GM15510 (cell line): Measurements from ENCODE around the gene KCNK10.

Experiments
- POLR2A ChIP-seq: IDR thresholded peaks from 3 replicates; pipeline ENCODE4 v1.6.1; 2011; ENCODE audit warnings: borderline replicate concordance; ENCODE audit not compliant: insufficient read length; ENCODE audit errors: extremely low read depth

Gene KCNK10

DNA sequence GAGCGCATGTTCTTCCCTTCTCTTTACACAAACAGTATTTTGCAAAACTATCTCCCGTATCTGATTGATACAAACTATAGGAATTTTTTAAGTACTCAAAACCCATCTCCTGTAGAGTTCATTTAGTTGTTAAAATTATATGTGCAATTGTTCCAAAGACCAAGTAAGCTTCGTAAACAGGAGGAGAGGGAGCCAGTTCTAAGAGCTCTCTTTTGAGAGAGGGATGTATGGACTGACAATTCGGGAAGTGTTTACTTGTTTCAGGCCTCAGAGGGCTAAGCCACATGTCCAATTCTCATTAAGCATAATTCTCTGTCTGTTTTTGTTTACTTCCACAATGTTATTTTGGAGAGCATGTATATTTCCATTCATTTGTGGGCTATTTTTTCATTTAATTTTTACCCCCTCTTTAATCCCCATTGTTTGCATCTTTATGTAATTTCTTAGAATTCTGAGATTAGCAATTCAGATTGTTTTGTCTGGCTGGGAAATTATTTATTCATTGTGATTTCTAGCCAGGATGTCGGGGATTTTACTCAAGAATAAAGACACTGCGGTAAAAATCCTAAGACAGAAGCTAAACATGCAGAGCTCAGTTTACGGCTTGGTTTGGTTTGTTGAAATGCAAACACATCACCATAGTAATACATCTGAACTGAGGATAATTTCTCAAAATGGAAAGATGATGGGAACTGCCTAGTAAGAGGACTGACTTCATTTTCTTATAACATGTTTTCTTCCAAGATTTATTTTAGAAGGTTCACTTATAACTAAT is 126.8 kb downstream of the KCNK10 start:
- TF ChIP-seq POLR2A: no peak

GRCh38 chr14:88195676-88196075 is 127.4 kb downstream of the KCNK10 start:
- no peak for TF ChIP-seq POLR2A

DNA sequence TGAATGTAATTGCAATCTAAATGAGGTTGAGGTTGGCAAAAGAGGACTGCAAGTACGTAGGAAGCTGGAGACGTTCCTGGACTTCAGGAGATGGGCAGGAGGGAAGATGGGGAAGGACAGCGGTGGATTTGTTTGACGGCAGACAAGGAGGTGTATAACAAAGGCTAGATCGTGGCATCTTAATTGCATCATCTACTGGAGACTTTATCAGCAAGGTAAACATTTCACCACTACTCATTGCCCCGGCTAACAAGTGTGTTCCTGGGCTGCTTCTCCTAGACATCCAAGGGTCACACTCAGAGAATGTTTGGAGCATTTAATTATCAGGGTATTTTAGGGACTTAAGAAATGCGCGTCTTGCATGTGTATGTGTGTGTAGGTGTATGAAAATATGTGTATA is 128.5 kb downstream of the KCNK10 start:
- TF ChIP-seq POLR2A: no peak

DNA sequence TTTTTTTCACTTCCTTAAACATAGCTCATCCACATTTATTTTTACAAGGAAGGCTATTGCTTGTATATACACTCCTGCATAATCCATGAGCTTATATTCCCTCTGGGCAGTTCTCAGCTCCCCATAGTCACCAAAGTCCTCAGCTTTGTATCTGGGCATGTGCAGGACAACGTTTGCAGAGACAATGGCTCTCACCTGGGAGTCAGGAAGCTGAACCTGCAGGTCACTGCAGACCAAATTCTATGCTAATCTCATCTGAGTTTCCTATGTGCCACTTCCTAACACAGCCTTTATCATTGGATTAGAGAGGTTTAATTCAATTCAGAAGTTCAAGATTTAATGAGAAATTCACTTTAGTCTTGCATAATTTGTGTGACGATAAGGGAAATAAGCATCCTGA is 131.5 kb downstream of the KCNK10 start:
- no peak for TF ChIP-seq POLR2A

DNA sequence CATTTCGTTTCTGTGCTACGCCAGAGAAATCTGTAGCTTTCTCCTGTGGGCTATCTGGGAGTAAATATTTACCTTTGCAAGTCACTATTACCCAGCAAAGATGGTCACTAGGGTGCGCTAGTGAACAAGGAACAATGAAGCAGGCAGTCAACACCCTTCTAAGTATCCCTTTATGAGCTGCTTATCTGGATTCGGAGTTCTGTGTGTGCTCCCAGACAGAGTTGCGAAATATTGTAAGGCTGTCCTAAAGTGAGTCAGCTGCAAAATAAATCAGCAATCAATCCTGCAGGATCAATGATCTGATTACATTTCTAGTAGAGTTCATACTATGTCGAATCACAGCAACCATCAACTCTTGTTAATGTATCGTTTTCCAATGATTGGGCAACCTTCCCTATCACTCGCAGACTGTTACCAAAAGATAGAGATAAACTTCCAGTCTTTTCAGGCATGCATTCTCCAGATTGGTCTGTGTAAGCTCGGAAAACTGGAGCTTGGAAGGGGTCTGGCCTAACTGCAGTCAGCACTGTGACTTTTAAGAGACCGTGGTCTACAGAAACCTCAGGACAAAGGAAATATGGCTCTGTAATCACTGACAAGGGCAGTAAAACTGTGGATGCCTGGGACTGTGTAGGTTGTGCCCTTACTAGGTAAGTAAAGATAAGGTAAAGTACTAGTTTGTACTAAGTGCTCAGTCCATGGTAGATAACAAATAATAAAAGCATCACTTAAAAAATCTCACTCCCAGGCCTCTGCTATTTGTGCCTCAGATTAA is 133.5 kb downstream of the KCNK10 start:
- TF ChIP-seq POLR2A: no peak

DNA sequence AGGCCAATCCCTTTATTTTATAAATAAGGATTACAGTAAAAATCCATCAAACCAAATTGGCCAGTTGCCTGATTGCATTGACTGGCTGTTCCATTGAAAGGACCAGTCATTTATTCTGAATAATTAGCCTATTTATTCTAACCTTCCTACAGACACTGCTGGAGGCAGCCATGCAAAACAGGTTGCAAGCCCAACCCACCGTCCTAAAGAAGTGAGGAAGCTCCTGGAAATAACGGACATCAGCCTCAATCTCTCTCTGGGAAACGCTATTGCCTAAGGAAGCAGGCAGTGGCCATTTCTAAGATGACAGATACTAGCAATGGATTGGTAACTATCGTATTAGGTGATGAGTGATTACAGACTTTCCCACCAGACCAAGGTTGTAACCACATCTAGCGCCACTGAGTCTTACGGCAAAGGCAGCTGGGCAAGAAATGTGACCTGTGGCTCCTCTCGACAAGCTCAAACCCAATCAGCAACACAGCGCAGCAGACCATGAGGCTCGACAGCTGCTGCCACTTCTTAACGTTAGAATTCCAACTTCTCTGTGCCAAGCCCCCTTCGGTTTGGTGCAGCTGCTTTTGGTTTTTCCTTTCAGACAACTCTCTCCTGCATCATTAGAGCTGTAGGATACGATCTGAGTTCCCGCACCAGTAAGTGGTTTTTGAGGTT is 134.2 kb downstream of the KCNK10 start:
- no peak for TF ChIP-seq POLR2A

- no peak for TF ChIP-seq POLR2A
Measured at GRCh38 chr14:88185843-88186242, 137.2 kb downstream of the KCNK10 start.

DNA sequence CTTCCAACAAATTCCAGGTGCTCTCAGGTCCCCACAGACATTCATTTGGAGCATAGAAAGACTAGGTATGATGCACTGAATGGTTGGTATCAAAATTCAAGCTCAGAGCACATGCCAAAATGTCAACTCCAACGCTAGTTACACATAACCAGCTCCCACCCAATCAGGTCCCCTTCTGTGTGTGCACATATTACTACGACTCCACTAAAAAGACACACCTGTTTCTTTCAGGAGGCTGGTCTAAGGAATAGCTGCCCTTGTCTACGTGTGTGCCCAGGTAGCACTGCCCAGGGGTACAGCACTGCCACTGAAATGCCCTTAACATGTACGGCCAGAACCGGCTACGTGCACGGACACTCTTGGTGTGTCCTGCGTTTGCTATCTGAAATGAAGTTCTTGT is 138.1 kb downstream of the KCNK10 start:
- TF ChIP-seq POLR2A: no peak

DNA sequence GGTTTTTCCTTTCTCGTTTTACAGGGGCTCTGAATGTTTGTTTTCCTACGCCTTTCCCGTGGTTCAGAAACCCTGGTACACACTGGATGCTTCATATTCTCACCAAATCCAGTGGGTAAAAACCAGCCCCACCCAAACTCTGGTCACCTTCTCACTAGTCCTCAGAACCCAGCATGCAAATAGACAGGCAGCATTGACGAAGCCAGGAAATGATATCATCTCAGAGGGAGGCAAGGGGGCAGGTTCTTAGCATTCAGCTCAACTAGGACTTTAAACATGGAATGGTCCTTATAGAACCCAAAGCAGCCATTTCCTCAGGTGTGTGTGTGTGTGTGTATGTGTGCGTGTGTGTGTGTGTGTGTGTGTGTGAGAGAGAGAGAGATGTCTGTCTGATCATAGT is 142.0 kb downstream of the KCNK10 start:
- no peak for TF ChIP-seq POLR2A

- no peak for TF ChIP-seq POLR2A
Measured at GRCh38 chr14:88179716-88180115, 143.4 kb downstream of the KCNK10 start.

DNA sequence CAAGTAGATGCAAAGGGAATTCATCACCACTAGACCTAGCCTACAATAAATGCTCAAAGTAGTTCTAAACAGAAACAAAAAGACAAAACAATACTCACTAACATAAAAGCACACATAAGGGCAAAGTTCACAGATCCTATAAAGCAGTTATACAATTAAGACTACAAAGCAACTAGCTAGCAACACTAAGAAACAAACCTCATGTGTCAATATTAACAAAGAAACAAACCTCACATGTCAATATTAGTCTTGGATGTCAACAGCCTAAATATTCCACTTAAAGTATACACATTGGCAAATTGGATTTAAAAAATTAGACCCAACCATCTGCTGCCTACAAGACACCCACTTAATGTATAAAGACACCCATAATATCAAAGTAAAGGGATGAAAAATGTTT is 152.7 kb downstream of the KCNK10 start:
- TF ChIP-seq POLR2A: no peak

DNA sequence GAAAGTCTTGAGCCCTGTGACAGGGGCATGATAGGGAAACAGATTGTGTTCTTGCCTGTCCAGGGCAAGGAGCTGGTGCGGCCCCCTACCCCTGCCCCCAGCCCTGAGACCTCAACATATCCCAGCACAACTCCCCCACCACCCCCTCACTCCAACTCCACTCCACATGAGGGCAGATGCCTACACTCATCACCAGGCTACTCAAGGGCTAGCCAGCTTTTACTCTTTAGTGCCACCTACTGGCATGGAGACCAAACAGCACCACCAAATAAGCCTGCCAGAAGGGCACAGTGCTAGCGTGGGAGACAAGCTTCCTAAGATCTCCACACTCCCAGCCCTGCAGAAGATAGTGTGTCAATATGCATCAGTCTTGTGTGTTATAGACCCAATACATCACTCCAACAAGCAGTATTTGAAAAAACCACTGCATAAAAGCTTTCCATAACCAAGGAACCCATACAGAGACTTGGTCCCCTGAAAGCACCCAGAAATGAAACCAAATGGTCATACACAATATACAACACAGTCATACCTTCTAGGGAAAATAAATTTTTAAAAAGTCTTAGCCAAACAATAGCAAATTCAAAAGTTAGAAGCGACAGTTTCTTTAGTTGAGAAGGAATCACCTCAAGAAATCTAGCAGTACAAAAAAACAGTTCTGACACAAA is 154.4 kb downstream of the KCNK10 start:
- TF ChIP-seq POLR2A: no peak

DNA sequence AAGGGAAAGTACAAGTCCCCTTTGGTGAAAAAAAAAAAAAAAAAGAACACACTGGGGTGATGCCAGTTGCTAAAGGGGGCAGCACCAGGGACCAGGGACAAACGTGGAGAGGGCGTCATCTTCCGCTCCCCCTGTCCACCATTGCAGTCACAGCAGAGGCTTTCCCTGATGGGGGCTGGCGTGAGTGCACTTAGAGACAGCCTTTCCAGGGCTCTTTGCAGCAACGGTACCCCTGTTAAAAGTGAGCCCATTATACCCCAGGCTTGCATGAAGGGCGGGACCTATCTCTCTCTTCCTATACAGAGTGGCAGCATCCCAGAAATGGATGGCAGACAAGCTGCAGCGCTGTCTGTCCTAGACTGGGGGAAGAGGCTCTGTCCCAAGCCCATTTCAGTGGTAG is 155.0 kb downstream of the KCNK10 start:
- no peak for TF ChIP-seq POLR2A

DNA sequence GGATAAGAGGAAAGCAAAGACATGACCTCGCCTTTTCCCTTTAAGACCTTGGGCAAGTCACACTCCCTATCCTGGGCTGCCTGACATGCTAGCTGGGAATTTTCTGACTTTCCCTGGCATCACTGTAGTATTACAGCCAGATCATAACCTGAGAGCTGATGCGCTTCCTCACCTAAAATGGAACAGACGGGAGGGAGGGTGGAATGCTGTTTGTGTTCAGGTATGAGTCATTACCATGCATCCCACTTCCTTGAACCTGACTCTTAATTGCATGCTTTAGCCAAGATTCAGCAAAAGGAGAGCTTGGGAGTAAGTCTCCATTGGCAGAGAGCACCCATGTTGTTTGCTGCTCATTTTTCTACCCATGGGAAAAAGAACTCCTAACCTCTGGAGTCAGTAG is 156.5 kb downstream of the KCNK10 start:
- no peak for TF ChIP-seq POLR2A

DNA sequence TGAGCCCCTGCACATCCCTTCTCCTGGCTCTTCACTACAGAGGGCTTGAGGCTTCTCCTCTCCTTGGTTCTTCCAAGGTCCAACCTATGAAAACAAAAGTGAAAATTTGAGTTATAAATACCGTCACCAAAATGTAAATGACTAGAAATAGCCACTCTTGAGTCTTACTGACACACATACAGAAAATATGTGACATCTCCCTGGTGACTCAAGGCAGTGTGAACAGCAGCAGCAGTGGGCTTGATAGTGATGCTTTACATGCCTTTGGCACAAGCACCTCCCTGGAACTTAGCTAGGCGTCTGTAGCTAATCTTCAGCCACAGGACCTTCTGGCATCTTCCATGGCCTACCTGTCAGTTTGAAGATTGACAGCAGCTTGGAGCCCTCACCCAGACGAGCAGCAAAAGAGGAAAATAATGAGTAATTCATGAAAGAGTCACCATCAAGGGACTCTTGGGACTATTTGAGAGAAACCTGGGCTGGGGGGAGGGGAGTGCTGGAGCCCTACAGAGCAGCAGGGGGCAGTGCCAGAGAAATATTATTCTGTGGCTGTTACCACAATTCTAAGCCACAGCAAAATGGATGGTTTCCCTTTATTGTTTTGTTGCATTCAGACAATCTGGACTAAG is 158.0 kb downstream of the KCNK10 start:
- no peak for TF ChIP-seq POLR2A

DNA sequence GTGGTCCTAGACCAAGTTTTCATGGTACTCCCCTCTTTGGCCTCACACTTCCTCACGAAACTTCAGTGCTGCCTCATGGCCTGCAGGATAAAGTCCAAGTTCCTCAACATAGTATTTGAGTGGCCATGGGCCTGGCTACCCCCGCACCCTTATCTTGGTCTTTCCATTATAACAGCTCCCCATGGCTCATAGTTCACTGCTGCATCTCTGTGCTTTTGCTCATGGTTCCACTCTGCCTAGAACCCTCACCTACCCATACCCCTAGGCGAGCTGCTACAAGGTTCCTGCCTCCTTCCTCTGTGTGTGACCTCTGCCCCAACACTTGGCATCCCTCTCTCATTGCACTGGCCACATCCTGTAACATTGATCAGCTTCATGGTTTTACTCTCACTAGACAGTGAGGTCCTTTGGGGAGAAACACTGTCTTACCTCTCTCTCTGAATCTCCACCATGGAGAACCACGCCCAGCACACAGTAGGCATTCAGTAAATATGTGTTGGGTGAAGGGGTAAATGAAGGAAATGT is 159.3 kb downstream of the KCNK10 start:
- TF ChIP-seq POLR2A: no peak
